22Rv1 (cell line): ENCODE measurements around the gene PHKB.

ENCODE experiments used
- CTCF ChIP-seq: fragments of 450-650 bp; IDR thresholded peaks from 2 replicates; pipeline ENCODE4 v1.5.1; 2017; ENCODE audit warnings: mild to moderate bottlenecking
- ZFX ChIP-seq: fragments of 450-650 bp; IDR thresholded peaks from 2 replicates; pipeline ENCODE4 v1.6.1; 2017; ENCODE audit warnings: antibody characterized with exemption, borderline replicate concordance

GRCh38 chr16:47538472-47538871 is 77.3 kb downstream of the PHKB start:
- TF ChIP-seq CTCF (no peak), ZFX (no peak)
